ENCODE measurements around the gene LRRC73. TPM values are rescaled to one million over a fixed set of nuclear protein-coding genes. Genes with fewer than 3 reads are reported as not detected.

The LRRC73 gene, protein sequence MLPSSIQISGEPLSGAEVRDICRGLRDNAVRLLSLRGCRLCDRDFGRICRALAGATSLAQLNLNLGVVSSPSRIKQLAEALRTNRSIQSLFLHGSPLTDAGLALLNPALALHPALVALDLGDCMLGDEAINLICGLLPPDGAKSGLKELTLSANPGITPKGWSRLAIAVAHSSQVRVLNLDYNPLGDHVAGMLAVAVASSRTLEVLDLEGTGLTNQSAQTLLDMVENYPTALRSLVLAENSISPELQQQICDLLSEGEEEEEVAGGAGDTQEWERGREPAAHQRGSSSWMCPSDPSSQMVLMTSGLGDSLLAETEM
- total RNA-seq, result under 0.01 and 0.24 TPM in 2 replicates

DNA sequence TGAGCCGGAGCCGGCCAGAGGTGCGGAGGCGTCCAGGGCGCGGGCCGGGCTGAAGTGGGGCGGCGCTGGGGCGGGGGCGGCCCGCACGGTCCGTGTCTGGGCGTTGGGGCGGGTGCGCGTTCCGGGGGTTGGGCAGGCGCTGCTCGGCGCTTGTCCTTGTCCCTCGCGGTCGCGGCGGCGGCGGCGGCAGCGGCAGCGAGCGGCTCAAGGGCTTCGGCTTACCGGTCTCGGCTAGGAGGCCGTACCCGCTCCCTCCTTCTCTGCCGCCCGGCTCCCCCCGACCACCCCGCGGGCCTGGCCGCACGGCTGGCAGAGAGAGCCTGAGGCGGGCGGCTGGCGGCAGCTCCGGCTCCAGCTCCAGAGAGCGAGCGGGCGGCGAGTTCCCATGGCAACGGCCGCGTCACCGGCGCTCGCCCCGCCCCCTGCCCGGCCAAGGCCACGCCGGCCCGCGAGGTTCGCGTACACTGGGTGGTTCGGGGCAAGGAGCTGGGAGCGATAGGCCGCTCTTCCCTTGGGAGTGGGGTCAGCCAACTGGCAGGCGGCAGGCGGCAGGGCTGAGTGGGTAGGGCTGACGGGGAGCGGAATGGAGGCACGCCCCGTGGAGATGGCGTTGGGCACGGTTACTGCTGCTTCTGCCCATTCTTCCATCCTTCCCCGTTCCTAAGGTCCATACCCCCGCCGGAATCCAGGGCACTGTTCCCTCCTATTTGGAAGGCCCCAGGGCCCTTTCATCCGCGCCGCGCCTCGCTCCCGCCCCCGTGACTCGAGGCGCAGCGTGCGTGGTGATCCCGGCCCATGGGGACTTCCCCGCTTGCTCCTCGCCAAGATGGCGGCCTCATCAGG lies at the start of gene LRRC73:
Gene LRRC73 (minus strand): TSS at position 363 of the 843 bp plus-strand sequence. CDS start 561 bp downstream, outside the sequence.

DNA sequence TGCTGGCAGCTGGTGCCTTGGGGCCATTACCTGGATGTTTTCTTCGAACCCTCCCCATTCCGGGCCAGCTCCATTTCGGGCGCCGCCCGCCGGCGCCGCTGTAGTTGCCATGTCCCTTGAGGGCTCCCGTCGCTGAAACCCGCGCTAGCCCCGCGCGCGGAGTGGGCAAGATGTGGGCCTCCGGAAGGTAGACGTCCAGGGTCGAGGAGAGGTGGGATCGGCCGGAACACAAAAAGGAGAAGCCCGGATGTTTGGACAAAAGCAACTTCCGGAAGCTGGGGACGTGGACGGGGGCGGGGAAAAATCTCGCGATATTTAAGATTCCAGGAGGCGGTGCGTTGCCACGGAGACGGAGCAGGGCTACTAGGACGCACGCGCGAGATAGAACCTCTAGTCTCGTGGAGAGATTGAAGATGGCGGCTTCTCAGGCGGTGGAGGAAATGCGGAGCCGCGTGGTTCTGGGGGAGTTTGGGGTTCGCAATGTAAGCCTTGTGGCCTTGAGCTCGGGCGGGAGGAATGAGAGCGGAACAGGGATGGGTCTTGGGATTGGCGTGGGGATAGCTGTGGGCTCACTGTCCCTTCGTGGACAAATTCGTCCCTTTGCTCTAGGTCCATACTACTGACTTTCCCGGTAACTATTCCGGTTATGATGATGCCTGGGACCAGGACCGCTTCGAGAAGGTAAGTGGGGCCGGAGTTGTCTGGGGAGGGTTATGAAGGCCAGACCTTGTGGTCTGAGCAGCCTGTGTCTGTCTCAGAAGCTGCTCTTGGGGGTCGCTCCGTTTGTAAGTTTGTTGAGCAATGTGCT lies 6.8 kb upstream of the LRRC73 start, which contains the start of the genes POLR1C and YIPF3:
Gene POLR1C (plus strand): TSS at position 393 of the 808 bp plus-strand sequence. CDS start 21 bp downstream, at position 414.
Gene YIPF3 (minus strand): TSS at position 230 of the 808 bp plus-strand sequence. CDS start 119 bp downstream, at position 111.

DNA sequence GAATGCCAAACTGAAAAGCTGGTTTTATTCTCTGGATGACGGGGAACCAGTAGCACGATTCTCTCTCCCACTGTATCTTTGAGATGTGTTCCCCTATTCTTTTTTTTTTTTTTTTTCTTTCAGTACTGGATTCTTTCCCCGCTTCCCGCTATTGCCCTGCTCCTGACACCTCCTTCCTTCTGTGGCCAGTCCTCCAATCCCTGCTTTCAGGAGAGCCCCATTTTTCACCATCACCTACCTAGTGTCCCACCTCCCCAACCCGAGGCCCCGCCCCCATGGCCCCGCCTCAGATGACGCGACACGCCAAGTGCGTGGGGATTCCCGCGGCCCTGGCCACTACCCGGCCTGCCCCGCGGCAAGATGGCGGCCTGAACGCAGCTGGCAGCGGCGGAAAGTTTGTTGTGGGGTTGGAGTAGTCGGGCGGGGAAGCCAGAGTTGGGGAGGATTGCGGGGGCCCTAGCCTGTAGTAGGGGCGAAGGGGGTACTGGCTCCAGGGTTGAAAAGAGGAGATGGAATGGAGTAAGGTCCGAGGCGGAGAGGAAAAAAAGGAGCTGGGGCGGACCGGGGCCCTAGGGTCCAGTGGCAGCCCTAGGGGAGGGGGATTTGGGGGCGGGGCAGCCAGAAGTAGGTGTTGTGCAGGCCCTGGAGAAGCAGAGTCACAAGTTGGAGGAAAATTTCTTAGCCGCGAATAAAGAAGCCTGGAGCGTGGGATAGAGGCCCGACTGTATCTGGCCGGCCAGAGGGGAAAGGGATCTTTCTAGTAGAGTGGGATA lies 32.7 kb downstream of the LRRC73 start, which contains the start of gene TJAP1:
Gene TJAP1 (plus strand): TSS at position 336 of the 773 bp plus-strand sequence. CDS start 21,432 bp downstream, outside the sequence.

Other genes with a start within 250 kb of the LRRC73 start
- gene SLC22A7, start 212.1 kb downstream of the LRRC73 start, total RNA-seq, result not detected in 2 replicates
- gene CRIP3, start 201.5 kb downstream of the LRRC73 start, total RNA-seq, result not detected in 2 replicates
- 3.0 and 3.1 TPM in 2 replicates for gene ZNF318, start 140.7 kb downstream of the LRRC73 start, total RNA-seq
- gene ABCC10, start 82.8 kb downstream of the LRRC73 start, total RNA-seq, result 11.3 and 15.6 TPM in 2 replicates
- 3.1 and 5.3 TPM in 2 replicates for gene DLK2, start 54.8 kb downstream of the LRRC73 start, total RNA-seq
- gene TJAP1, start 32.8 kb downstream of the LRRC73 start, total RNA-seq, result 4.6 and 4.9 TPM in 2 replicates
- 40.9 and 52.3 TPM in 2 replicates for gene YIPF3, start 6.6 kb upstream of the LRRC73 start, total RNA-seq
- 31.6 and 33.5 TPM in 2 replicates for gene POLR1C, start 6.7 kb upstream of the LRRC73 start, total RNA-seq
- gene XPO5, start 65.7 kb upstream of the LRRC73 start, total RNA-seq, result 37.1 and 43.1 TPM in 2 replicates
- 23.4 and 34.1 TPM in 2 replicates for gene POLH, start 65.8 kb upstream of the LRRC73 start, total RNA-seq
- gene GTPBP2, start 118.9 kb upstream of the LRRC73 start, total RNA-seq, result 77.8 and 113 TPM in 2 replicates
- gene MAD2L1BP, start 125.5 kb upstream of the LRRC73 start, total RNA-seq, result 40.7 and 63.7 TPM in 2 replicates
- gene RSPH9, start 134.7 kb upstream of the LRRC73 start, total RNA-seq, result 0.21 and 0.24 TPM in 2 replicates
- gene MRPS18A, start 177.4 kb upstream of the LRRC73 start, total RNA-seq, result 54.8 and 65.5 TPM in 2 replicates